Kidney epithelial cell (primary cell): ENCODE data around the gene LRRC57. TPM values are rescaled to one million over a fixed set of nuclear protein-coding genes. Genes with fewer than 3 reads are reported as not detected.

Experiments
- DNase-seq: peaks from one replicate; pipeline ENCODE4 v3.0.0-alpha.2; 2010; ENCODE audit warnings: low read depth
- H3K27me3 ChIP-seq: 2 replicates; pipeline ENCODE4 v1.6.0; 2011; ENCODE audit warnings: low read length; ENCODE audit not compliant: control insufficient read depth, insufficient read depth
- H3K36me3 ChIP-seq: 2 replicates; pipeline ENCODE4 v1.5.1; 2011; ENCODE audit warnings: low read length; ENCODE audit not compliant: control insufficient read depth, insufficient read depth
- H3K4me3 ChIP-seq: 2 replicates; pipeline ENCODE4 v1.5.1; 2011; ENCODE audit warnings: low read depth, mild to moderate bottlenecking, control low read depth, low read length
- total RNA-seq: library from RNA; depleted of rRNA; stranded (reverse); fragments of >200 nt; gene quantifications from 2 replicates; pipeline ENCODE4 v1.2.3, GENCODE V29; 2015
- TF ChIP-seq, protein P1 (sequence below): IDR thresholded peaks from 2 replicates; pipeline ENCODE4 v1.5.1; 2011; ENCODE audit warnings: mild to moderate bottlenecking, moderate library complexity, low read length, control low read depth, inconsistent platforms; ENCODE audit not compliant: insufficient read depth, poor library complexity, severe bottlenecking

Gene LRRC57
- total RNA-seq, 1 donor from 2014 or later, result 18.2 TPM

DNA sequence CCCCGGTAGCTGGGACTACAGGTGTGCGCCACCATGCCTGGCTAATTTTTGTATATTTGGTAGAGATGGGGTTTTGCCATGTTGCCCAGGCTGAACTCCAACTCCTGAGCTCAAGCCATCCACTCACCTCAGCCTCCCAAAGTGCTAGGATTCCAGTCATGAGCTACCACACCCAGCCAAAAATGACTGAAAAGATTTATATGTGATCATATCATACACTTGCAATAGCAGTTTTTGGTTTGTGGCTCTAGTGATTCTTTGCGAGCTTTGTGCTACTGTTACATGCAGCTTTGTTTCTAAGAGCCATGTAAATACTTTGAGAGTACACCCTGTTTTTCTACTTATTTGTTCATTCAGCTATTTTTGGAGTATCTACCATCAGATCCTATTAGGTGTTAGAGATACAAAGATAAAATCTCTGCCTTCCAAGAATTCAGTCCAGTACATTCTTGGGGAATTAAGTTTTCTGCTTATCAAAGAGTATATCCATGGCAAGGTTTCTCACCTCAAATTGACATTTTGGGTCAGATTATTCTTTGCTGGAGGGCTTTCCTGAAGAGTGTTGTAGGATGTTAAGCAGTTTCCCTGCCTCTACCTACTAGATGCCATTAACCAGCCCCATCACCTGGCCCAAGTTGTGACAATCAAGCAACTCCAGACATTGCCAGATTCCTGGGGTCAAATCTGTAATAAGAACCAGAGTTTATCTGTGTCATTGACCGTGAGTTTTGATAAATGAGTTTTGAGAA, 38.2 kb downstream of the LRRC57 start:
- TF ChIP-seq, protein P1, sequence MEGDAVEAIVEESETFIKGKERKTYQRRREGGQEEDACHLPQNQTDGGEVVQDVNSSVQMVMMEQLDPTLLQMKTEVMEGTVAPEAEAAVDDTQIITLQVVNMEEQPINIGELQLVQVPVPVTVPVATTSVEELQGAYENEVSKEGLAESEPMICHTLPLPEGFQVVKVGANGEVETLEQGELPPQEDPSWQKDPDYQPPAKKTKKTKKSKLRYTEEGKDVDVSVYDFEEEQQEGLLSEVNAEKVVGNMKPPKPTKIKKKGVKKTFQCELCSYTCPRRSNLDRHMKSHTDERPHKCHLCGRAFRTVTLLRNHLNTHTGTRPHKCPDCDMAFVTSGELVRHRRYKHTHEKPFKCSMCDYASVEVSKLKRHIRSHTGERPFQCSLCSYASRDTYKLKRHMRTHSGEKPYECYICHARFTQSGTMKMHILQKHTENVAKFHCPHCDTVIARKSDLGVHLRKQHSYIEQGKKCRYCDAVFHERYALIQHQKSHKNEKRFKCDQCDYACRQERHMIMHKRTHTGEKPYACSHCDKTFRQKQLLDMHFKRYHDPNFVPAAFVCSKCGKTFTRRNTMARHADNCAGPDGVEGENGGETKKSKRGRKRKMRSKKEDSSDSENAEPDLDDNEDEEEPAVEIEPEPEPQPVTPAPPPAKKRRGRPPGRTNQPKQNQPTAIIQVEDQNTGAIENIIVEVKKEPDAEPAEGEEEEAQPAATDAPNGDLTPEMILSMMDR, result no peak
- no peak for DNase-seq
- peaks cover 1% of the 10 kb centered on the region for H3K36me3 ChIP-seq
- H3K4me3 ChIP-seq, result no peak overlapping the region
- H3K27me3 ChIP-seq, result no peaks in the 10 kb centered on the region

DNA sequence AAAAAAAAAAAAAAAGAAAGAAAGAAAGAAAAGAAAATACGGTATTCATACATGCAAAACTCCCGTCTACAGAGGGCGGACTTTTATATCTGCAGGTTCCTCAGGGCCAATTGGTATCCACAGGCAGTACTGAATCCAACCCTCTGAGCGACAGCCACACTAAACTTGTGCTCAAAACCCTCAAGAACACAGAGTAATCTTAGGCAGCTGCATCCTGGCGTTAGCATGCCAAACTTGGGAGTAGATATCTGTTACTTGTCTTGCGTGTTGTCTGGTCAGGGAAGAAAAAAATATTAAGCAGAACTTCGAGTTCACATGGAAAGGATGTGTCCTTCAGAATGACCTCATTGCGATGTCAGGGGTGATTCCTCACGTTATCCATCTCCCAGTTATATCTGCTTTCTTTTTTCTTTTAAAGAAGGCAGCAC, 40.3 kb downstream of the LRRC57 start:
- DNase-seq, result no peak
- no peak overlapping the region for H3K4me3 ChIP-seq
- TF ChIP-seq, protein P1, result no peak
- no peaks in the 10 kb centered on the region for H3K27me3 ChIP-seq
- peaks cover 1% of the 10 kb centered on the region for H3K36me3 ChIP-seq

DNA sequence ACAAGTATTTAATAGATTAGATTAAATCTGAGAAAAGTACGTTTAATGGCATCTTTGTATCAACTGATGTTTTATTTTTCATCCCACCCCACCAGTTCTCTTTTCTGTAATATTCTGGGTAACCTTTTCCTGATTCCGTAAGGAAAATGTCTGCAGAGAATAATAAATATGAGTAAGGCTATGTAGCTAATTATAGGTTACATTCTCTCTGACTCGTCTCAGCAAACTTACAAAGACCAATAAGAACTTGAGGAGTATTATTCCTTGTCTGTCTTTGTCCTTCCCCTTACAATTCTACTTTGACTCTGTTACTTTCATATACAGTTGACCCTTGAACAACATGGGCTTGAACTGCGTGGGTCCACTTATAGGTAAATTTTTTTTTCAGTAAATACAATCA, 41.1 kb downstream of the LRRC57 start:
- Histone ChIP-seq H3K36me3 (peaks cover 1% of the 10 kb centered on the region), H3K27me3 (no peaks in the 10 kb centered on the region), H3K4me3 (no peak overlapping the region)
- TF ChIP-seq, protein P1, result no peak
- DNase-seq, result no peak

DNA sequence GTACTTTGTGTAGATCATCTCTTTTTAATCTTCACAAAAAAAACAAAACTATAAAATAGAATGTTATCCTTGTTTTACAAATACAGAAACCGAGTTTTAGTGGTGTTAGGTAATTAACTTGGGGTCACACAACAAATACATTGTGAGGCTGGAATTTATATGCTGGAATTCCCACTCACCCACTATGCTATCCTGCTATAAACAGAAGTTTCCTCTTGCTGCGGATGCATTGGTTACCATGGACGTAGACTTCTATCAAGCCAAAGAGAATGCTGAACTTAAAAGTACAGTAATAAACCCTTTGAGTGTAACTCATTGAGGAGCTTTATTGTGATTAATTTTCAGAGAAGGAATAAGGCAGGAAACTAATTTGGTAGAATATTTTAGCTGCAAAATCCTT, 44.0 kb downstream of the LRRC57 start:
- H3K4me3 ChIP-seq, result no peak overlapping the region
- no peaks in the 10 kb centered on the region for H3K27me3 ChIP-seq
- DNase-seq, result no peak
- TF ChIP-seq, protein P1, result no peak
- H3K36me3 ChIP-seq, result peaks cover 1% of the 10 kb centered on the region

DNA sequence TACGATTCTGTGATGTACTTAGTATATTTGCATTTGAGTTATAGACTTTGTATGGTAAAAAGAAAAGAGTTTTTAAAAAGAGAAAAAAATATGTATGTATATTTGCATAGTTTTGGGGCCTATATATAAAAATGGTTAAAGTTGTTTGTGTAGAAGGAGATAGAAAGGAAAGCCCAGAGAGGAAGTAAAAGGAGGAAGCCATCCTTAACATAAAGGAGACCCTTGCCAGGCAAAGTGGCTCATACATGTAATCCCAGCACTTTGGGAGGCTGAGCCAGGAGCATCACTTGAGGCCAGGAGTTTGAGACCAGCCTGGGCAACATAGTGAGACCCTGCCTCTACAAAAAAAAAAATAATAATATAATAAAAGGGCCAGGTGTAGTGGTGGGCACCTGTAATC, 44.8 kb downstream of the LRRC57 start:
- Histone ChIP-seq H3K36me3 (peaks cover 1% of the 10 kb centered on the region), H3K4me3 (no peak overlapping the region), H3K27me3 (no peaks in the 10 kb centered on the region)
- no peak for DNase-seq
- TF ChIP-seq, protein P1, result no peak

DNA sequence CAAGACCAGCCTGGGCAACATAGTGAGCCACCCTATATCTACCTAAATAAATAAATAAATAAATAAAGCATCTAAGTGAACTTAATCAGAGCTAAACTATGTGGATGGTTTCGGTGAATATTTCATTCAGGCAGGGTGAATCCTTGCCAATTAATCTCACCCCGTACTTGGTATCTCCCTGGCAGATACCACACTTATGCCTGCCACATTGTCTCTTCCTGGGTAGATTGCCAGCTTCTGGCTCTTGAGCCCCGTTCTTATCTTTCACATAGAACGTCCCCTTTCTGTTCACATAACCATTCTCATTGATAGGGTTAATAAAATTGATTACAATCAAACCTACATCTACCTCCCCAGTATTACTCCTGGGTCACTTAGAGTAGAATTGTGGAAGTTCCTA, 46.1 kb downstream of the LRRC57 start:
- DNase-seq, result no peak
- TF ChIP-seq, protein P1, result no peak
- no peaks in the 10 kb centered on the region for H3K36me3 ChIP-seq
- H3K4me3 ChIP-seq, result no peak overlapping the region
- H3K27me3 ChIP-seq, result no peaks in the 10 kb centered on the region
